ENCODE results near the gene EFS.

Gene EFS

DNA sequence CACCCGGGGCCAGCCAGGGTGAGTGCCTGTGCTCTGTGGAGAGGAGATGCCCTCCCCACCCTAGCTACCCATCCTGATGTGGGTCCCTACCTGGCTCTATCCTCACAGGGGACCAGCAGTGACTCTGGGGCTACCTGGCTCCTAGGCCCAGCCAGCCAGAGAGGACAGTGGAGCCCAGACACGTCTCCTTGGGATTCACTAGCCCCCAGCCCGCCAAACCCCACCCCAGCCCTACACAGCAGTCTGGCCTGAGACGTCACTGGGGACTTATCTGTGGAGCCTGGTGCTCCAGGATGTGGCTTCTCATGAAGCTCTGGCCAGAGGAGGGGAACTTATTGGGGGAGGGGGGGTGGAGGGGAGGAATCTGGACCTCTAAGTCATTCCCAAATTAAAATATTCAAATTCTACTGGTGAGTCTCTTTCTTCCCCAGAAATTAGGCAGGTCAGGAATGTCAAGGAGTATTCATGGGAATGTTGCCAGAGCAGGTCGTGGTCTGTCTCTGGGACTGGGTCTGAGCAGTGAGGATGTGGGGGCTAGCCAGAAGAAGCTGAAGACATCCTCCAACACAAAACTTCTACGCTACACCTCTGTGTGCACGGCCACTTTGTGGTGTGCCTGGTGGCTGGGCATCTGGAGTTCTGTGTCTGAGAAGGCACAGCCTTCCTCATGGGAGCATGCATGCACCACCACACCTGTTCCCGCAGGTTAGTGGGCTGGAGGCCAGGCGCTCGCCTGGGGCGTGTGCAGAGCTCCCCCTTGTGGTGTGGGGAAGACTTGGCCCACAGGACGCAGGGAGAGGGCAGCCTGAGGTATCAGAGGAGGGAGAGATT is 14.6 kb upstream of the EFS start:
- peak; percentile 41 to 46 for DNase-seq (ENCODE audit: low read depth in 1 of 2, low spot score in 1 of 2)

DNA sequence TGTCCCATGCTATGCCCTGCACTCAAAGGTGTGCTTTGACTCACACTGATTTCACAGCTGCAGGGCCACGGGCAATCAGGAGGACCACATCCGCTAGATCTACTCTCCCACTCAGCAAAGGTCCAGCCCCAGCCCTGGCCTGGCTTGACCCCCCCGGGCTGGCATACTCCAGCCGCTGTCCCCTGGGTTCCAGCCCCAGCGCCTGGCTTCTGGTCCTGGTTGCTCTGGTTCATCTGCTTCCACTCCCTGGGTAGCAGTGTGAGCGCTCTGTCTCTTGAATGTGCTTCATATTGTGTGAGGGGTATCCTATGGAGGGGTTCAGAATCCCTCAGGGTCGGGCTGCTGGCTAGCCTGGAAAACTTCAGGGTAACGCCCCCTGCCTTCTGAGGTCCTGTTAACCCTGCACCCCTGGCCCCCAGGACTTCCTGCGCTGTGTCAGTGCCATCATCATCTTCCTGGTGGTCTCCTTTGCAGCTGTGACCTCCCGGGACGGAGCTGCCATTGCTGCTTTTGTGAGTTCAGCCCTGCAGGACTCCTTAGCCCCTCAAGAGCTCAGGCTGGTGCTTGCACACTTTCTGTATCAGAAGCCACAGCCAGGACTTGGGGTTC is 13.7 kb upstream of the EFS start:
- no peak for DNase-seq (ENCODE audit: low read depth in 1 of 2, low spot score in 1 of 2)

DNA sequence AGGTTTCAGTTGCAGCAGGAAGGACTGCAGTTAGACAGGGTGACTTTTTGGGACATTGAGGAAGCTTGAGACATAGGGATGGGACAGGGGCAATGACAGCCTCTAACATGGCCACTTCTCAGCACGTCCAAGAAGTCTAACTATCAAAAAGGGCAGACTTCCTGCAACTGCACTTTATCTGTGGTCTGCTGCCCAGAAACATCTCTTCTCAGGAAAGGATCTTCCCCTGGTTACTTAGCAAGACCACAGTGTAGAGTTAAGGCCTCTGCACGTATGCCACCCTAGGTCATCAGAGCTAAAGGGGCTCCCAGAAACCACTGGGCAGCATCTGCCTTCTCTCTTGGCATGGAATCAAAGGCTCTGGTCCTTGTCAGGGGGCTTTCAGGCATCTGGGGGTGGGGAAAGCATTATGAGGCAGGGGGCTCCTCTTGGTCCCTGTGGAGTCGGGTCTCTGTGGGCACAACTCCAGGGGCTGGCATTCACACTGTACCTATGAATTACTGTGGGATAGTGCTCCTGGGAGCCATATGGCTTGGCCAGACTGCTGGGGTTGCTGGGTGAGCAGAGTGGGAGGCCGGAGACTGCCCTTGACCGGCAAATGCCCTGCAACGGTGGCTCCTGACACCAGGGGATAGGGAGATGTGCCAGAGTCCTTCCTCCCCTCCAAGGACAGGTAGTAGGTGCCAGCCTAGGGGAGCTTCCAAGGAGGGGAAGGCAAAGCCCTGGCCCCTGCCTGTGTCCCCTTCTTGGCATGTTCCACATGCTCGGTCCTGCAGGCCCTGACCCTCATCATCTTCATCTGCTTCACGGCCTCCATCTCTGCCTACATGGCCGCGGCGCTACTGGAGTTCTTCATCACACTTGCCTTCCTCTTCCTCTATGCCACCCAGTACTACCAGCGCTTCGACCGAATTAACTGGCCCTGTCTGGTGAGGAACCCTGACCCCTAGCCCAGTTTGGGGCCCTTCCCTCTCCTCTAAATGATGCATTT is 12.9 kb upstream of the EFS start:
- DNase-seq (ENCODE audit: low read depth in 1 of 2, low spot score in 1 of 2): no peak

DNA sequence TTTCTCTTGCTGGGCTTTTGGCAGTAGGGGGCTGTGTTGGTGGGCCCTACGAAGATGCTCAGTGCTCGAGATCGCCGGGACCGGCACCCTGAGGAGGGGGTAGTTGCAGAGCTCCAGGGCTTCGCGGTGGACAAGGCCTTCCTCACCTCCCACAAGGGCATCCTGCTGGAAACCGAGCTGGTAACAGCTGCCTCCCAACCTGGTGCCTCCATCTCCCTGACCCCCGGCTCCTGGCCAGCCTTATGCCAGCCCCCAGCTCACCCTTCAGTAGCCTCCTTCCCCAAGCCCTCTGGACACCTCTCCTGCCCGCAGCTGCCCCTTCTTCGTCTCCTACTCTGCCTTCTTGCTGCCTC is 12.2 kb upstream of the EFS start:
- DNase-seq (ENCODE audit: low read depth in 1 of 2, low spot score in 1 of 2): no peak

DNA sequence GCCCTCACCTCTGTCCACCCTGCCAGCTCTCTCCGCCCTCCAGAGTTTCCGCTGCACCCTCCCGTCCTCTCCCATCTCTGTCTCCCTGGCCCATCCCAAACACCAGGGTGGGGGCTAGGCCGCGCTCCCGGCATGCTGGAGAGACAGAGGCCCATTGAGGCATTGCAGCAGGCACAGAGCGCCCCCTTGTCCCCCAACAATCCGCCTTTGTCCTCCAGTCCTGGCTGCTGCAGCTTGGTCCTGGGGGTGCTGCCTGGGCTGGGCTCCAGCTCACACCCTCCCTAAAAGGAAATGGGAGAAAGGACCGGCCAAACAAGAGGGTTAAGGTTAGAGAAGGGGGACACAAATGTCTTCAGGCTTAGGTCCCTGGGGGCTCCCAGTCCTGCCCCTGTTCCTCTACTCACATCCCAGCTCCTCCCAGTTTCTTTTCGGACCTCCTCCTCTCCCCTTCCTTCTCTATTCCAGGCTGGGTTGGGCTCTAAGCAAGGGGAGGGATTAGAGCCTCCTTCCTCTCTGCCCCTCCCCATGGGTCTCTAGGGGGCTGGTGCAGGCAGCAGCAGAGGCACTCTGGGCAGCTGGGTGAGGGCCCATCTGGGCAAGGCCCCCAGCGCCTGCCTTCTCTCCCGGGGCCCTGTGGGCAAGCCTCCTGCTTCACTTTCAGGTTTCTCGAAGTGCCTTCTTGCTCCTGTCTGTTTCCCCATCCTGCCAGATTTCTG is 11.7 kb upstream of the EFS start, which contains the start of gene CMTM5:
CMTM5 (plus strand) TSS at position 565 of the 716 bp plus-strand sequence. CDS start 206 bp downstream, outside the sequence.
- no peak for DNase-seq (ENCODE audit: low read depth in 1 of 2, low spot score in 1 of 2)

DNA sequence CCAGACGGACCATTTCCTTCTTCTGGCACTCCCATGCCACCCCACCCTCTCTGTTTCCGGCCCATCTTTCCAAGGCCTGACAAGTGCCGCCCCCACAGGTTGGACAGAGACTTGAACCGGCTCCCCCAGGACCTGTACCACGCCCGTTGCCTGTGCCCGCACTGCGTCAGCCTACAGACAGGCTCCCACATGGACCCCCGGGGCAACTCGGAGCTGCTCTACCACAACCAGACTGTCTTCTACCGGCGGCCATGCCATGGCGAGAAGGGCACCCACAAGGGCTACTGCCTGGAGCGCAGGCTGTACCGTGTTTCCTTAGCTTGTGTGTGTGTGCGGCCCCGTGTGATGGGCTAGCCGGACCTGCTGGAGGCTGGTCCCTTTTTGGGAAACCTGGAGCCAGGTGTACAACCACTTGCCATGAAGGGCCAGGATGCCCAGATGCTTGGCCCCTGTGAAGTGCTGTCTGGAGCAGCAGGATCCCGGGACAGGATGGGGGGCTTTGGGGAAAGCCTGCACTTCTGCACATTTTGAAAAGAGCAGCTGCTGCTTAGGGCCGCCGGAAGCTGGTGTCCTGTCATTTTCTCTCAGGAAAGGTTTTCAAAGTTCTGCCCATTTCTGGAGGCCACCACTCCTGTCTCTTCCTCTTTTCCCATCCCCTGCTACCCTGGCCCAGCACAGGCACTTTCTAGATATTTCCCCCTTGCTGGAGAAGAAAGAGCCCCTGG is 10.7 kb upstream of the EFS start:
- no peak for DNase-seq (ENCODE audit: low read depth in 1 of 2, low spot score in 1 of 2)

DNA sequence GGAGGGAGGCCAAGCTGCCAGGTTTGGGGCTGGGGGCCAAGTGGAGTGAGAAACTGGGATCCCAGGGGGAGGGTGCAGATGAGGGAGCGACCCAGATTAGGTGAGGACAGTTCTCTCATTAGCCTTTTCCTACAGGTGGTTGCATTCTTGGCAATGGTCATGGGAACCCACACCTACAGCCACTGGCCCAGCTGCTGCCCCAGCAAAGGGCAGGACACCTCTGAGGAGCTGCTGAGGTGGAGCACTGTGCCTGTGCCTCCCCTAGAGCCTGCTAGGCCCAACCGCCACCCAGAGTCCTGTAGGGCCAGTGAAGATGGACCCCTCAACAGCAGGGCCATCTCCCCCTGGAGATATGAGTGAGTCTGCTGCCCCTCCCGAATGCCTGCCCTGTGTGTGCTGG is 8.1 kb upstream of the EFS start:
- DNase-seq (ENCODE audit: low read depth in 1 of 2, low spot score in 1 of 2): no peak

DNA sequence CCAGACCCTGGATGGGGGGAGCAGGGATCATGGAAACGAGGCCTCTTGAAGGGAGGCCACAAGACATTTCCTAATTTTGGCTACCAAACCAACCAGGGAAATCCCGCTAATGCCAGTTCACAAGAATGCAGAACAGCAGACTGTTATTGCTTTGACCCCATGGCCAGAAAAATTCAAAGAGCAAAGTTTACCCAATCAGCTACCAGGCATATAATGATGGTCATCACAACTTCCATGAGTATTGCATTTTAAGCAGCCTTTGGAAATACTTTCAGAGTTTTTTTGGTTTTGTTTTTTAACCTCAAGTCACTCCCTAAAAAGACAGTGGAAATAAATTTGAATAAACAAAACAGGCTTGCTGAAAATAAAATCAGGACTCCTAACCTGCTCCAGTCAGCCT is 7.5 kb upstream of the EFS start, which contains the start of gene IL25:
IL25 (plus strand) TSS at position 301 of the 400 bp plus-strand sequence.
- no peak for DNase-seq (ENCODE audit: low read depth in 1 of 2, low spot score in 1 of 2)

DNA sequence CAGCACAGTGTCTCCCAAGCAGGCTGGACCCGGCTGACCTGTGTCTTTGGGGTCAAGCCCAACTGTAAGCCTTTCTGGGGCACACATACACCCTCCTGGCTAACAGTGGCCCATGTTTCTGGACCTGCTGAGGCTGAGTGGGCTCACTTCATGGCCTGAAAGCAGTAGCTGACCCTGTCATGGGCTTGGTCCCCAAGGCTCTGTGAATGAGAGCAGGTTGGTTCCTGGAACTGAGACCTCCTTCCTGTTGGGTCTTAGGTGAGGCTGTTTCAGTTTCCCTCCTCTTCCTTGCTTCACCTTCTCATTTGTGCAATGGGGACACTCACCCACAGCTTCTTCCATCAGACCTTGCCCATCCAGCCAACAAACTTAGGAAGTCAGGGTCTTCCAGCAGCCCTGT is 6.9 kb upstream of the EFS start:
- DNase-seq (ENCODE audit: low read depth in 1 of 2, low spot score in 1 of 2): no peak

DNA sequence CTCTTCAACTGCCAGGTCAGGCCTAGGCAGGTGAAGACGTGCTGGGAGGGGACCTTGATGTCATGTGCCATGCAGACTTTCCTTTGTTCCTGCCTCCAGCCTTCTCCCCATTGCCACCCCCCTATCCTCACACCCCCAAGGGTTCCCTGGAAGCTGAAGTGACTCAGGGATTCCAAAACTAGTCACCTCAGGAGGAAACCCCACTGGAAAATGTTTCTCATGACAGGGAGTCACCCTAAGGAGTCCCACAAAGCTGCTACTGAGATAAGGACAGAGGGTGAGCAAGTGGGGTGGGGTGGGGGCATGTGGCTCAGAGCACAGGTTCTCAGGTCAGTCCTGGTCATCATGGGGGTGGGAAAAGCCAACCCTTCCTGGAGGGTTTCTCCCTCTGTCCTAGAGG is 5.2 kb upstream of the EFS start:
- DNase-seq (ENCODE audit: low read depth in 1 of 2, low spot score in 1 of 2): no peak

DNA sequence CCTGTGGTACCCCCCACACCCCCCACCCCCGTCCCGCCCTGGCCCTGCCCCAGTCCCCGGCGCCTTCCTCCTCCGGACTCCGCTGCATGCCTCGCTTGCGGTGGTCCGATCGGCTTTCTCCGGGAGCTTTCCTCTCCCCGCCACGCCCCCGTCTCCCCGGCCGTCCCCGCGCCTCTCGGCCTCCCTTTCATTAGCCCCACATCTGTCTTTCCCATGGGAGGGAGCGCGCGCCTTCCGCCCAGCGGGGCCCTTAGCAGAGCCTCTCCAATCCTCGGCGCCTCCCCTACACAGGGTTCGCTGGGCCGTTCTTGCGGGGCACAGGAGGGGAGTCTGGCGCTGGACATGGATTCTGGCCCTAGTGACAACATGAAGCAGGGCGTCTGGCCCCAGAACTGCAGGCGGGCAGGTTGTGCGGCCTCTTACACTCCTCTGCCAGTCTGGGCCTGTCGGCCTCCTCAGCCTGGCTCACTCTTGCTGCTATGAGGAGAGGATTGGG is 1.5 kb upstream of the EFS start:
- DNase-seq (ENCODE audit: low read depth in 1 of 2, low spot score in 1 of 2): no peak

DNA sequence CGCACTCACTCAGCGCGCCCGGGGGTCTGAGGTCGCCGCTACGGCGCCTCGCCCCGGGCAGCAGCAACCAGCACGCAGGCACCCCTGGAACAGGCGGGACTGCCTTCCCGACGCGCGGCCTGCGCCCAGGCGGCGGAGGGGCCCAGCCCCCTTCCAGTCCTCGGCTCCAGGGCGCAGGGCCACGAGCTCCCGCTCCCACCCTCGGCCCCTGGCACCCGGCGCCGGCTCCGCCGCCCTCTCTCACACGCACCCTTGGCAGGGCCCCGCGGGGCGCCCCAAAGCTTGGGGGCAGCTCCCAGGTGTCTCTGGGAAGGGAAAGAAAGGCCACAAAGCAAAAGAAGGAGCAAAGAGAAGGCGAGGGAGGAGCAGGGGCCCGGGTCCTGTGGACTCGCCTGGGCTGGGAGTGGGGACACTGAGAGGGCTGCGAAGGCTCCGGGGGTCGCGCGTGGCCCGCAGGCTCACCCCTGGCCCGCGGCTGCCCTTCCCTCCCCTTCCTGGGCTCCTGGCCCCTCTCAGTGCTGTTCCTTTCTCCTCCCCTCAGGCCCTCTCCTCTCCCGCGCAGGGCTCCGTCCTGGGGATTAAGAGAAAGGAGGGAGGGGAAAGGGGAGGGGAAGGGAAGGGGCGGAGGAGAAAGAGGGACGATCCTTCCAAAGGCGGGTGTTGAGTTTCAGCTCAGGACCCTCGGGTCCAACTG is 907 bp upstream of the EFS start:
- DNase-seq (ENCODE audit: low read depth in 1 of 2, low spot score in 1 of 2): no peak

DNA sequence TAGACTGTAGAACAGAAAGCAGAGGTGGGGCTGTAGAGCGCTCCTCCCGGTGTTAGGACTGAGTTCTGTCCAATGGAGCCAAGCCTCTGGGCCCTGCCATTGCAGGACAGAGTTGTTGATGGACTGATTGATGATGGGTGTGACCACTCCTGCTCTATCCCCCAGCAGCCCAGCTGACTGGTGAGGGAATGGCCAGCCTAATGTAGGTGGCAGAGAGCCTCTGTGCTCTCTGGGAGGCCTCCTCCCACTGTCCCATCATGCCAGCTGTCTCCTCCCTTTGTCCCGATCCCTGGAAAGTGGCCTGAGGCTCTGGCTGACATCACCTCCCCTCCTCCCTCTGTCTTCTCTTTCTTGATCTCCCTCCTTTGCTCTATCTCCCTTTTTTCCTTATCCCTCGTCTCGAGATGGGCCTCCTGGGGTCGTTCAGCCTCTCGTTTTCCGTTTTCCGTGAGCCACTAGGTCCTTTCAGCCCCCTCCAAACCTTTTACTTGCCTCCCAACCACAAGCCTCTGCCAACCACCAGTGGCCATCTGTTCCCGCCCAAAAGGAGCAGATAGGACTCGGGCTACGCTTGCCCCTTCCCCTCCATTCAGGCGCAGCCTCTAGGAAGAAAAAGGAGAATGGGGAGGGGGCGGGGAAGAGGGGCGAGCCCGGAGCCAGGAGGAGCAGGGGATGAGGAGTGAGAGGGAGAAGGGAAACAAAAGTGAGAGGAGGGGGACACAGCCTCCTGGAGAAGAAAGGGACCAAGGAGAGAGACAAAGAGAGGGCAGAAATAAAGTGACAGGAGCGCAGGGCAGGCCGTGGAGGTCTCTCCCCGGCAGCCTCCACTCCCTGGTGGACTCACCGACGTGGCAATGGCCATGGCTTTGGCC is 572 bp downstream of the EFS start:
- DNase-seq (ENCODE audit: low read depth in 1 of 2, low spot score in 1 of 2): no peak

DNA sequence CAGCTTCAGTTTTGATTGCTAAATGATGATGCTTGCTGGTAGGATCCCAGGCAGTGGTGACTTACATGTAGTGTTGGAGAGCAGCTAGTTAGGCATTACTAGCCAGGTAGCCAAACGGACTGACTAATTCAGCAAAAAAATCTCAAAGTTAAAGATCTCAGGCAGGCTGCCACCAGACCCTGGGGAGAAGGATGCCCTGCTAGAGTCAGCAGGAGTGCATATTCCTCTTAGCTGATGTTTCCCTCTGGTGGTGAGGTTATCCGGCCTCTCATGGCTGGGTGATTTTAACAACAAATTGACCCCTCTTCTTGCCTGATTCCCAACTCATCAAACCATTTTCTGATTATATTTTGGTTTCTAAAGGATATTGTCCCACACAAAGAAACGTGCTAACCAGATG is 2.8 kb downstream of the EFS start:
- no peak for DNase-seq (ENCODE audit: low read depth in 1 of 2, low spot score in 1 of 2)

DNA sequence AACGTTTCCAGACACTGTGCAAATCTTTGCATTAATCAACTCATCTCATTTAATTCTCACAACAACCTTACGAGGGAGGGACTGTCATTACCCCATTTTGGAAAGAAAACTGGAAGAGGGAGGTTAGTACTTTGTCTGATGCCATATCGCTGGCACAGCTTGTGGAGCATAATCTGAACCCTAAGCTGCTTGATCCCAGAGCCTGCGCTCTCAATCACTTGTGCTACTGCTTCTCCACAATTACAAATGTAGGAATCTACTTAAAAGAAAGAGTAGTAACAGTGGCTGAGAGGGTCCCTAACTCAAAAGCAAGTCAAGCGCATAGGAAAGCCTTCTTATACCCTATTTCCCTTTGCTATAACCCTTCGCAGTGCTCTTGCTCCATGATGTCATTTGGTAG is 3.2 kb downstream of the EFS start:
- no peak for DNase-seq (ENCODE audit: low read depth in 1 of 2, low spot score in 1 of 2)

DNA sequence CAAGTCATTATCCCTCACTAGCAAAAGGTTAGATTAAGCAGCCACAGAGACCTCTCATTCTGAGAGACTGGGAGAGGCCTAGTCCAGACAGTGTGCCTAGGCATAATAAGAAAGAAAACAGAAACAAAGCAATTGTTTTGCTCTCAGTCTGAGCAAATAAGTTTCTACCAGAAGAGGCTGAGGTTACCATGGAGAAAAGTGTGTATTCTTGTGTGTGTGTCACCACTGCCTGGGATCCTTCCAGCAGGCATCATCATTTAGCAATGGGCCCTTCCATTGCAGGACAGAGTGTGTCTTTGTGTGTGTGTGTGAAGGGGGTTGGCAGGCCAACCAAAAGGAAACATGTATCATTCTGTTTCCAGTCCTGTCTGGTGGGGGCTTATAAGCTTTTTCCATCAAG is 3.7 kb downstream of the EFS start:
- no peak for DNase-seq (ENCODE audit: low read depth in 1 of 2, low spot score in 1 of 2)

DNA sequence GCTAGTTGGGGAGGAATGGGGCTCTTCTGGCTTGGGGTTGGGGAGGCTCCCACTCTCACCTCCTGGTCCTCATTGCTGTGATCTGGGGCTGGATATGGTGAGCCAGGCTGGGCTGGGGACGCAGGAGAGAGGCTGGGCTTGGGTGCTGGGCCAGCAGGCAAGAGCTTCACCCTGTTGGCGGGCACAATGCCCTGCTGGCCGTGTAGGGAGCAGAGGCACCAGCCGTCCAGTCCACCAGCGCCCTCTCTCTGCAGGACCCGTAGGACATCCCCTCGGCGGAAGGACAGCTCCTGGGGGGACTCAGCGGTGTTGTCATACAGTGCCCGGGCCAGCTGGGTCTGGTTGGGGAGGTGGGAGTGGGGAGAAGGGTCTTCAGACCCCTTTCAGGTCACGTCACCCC is 4.5 kb downstream of the EFS start:
- no peak for DNase-seq (ENCODE audit: low read depth in 1 of 2, low spot score in 1 of 2)

DNA sequence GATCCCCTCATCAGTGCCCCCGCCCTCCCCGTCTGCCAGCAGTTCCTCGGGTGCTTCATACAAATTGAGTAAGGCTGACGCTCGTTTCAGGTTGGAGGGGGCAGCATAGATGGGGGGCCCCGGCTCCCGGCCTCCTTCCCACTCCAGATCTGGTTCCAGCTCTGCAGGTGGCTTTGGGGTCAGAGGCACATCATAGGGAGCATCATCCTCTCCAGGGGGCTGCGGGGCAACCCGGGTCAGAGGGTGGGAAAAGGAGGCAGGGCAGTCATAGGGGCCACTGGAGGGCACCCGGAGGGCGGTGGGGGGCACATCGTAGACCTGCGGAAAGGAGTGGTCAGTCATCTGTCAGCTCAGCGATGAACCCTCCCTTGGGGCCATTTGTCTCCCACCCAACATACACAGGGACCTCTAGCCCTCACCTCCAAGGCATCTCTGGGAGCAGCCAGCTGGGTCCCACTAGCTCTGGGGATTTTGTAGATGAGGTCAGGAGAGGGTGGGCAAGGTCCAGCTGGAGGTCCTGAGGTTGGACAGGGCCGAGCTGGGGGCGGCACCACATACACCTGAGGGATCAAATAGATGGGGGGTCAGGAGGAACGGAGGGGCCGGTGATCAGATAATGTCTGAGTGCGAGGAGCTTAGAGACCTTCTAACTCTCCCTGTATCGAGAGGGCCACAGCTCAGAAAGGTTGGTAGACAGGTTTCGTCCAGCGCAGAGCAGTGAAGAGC is 5.1 kb downstream of the EFS start:
- DNase-seq (ENCODE audit: low read depth in 1 of 2, low spot score in 1 of 2): no peak

Measured in stimulated activated CD4-positive, alpha-beta T cell treated with anti-CD3 and anti-CD28 coated beads, Interleukin-15, amount 100 ng/mL, for 1 hour (primary cell).